ENCODE measurements around the gene CLCN2.

The CLCN2 gene

GRCh38 chr3:184381261-184382224, 20.1 kb upstream of the CLCN2 start:
- no peak for ATAC-seq
- TF ChIP-seq TOX (CRISPR knock-in tag; IDR thresholded peaks at IDR 0.05; ENCODE audit: borderline replicate concordance), result no peak
- no peak for TF ChIP-seq ZFP30 (CRISPR knock-in tag; IDR thresholded peaks at IDR 0.05)
- TF ChIP-seq, protein P1, sequence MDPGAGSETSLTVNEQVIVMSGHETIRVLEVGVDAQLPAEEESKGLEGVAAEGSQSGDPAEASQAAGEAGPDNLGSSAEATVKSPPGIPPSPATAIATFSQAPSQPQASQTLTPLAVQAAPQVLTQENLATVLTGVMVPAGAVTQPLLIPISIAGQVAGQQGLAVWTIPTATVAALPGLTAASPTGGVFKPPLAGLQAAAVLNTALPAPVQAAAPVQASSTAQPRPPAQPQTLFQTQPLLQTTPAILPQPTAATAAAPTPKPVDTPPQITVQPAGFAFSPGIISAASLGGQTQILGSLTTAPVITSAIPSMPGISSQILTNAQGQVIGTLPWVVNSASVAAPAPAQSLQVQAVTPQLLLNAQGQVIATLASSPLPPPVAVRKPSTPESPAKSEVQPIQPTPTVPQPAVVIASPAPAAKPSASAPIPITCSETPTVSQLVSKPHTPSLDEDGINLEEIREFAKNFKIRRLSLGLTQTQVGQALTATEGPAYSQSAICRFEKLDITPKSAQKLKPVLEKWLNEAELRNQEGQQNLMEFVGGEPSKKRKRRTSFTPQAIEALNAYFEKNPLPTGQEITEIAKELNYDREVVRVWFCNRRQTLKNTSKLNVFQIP (CRISPR knock-in tag; IDR thresholded peaks at IDR 0.05; ENCODE audit: borderline replicate concordance, low read depth), result no peak
- TF ChIP-seq ZNF70 (CRISPR knock-in tag; IDR thresholded peaks at IDR 0.05), result no peak

DNA sequence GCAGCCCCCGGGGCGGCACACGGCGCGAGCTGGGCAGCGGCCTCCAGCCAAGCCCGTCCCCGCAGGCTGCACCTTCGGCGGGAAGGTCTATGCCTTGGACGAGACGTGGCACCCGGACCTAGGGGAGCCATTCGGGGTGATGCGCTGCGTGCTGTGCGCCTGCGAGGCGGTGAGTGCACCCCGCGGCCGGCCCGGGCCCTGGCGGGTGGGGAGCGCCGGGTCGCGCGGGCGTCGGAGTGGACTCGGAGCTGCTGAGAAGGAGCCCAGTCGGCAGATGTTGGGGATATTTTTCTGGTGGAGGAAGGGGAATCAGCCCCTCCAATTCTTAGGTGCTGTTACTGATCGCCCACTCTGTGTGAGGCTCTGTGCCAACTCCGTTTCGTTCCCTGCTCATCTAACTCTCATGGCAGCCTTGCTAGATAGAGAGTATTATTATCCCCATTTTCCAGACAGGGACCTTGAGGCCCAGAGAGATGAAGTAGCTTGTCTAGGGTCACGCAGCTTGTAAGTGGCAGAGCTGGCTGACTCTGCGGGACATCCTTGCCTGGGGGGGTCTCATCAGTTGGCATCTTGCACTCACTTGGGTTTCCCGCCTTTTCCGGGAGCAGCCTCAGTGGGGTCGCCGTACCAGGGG, 19.3 kb upstream of the CLCN2 start:
- peak; percentile 7; the same call in 2 of the 3 replicates for ATAC-seq
- TF ChIP-seq TOX (CRISPR knock-in tag; IDR thresholded peaks at IDR 0.05; ENCODE audit: borderline replicate concordance) (no peak), GLIS3 (CRISPR knock-in tag; IDR thresholded peaks at IDR 0.05) (no peak), PPARA (CRISPR knock-in tag; IDR thresholded peaks at IDR 0.05; ENCODE audit: borderline replicate concordance) (no peak), ZFP30 (CRISPR knock-in tag; IDR thresholded peaks at IDR 0.05) (no peak)
- TF ChIP-seq, protein P2, sequence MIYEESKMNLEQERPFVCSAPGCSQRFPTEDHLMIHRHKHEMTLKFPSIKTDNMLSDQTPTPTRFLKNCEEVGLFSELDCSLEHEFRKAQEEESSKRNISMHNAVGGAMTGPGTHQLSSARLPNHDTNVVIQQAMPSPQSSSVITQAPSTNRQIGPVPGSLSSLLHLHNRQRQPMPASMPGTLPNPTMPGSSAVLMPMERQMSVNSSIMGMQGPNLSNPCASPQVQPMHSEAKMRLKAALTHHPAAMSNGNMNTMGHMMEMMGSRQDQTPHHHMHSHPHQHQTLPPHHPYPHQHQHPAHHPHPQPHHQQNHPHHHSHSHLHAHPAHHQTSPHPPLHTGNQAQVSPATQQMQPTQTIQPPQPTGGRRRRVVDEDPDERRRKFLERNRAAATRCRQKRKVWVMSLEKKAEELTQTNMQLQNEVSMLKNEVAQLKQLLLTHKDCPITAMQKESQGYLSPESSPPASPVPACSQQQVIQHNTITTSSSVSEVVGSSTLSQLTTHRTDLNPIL (CRISPR knock-in tag; IDR thresholded peaks at IDR 0.05; ENCODE audit: low read depth), result no peak
- TF ChIP-seq, protein P3, sequence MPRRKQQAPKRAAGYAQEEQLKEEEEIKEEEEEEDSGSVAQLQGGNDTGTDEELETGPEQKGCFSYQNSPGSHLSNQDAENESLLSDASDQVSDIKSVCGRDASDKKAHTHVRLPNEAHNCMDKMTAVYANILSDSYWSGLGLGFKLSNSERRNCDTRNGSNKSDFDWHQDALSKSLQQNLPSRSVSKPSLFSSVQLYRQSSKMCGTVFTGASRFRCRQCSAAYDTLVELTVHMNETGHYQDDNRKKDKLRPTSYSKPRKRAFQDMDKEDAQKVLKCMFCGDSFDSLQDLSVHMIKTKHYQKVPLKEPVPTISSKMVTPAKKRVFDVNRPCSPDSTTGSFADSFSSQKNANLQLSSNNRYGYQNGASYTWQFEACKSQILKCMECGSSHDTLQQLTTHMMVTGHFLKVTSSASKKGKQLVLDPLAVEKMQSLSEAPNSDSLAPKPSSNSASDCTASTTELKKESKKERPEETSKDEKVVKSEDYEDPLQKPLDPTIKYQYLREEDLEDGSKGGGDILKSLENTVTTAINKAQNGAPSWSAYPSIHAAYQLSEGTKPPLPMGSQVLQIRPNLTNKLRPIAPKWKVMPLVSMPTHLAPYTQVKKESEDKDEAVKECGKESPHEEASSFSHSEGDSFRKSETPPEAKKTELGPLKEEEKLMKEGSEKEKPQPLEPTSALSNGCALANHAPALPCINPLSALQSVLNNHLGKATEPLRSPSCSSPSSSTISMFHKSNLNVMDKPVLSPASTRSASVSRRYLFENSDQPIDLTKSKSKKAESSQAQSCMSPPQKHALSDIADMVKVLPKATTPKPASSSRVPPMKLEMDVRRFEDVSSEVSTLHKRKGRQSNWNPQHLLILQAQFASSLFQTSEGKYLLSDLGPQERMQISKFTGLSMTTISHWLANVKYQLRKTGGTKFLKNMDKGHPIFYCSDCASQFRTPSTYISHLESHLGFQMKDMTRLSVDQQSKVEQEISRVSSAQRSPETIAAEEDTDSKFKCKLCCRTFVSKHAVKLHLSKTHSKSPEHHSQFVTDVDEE (CRISPR knock-in tag; IDR thresholded peaks at IDR 0.05), result no peak

DNA sequence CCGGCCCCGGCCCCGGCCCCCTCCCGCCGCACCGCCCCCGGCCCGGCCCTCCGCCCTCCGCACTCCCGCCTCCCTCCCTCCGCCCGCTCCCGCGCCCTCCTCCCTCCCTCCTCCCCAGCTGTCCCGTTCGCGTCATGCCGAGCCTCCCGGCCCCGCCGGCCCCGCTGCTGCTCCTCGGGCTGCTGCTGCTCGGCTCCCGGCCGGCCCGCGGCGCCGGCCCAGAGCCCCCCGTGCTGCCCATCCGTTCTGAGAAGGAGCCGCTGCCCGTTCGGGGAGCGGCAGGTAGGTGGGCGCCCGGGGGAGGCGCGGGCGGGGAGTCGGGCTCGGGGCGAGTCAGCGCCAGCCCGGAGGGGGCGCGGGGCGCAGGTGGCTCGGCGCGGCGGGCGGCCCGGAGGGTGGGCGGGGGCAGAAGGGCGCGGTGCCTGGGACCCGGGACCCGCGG, 18.8 kb upstream of the CLCN2 start:
- peak; percentile 17; the same call in 1 of the 3 replicates for ATAC-seq
- TF ChIP-seq TCF4 (CRISPR knock-in tag; IDR thresholded peaks at IDR 0.05; ENCODE audit: borderline replicate concordance), result no peak
- no peak for TF ChIP-seq ZFP3 (CRISPR knock-in tag; IDR thresholded peaks at IDR 0.05)
- no peak for TF ChIP-seq ZNF8 (CRISPR knock-in tag; IDR thresholded peaks at IDR 0.05)
- TF ChIP-seq, protein P3 (CRISPR knock-in tag; IDR thresholded peaks at IDR 0.05), result no peak
- TF ChIP-seq ARNTL (CRISPR knock-in tag; IDR thresholded peaks at IDR 0.05; ENCODE audit: borderline replicate concordance, low read depth), result no peak
- no peak for TF ChIP-seq RARB (CRISPR knock-in tag; IDR thresholded peaks at IDR 0.05)
- no peak for TF ChIP-seq ZNF565 (CRISPR knock-in tag; conservative IDR thresholded peaks at IDR 0.05; ENCODE audit: low read depth)

DNA sequence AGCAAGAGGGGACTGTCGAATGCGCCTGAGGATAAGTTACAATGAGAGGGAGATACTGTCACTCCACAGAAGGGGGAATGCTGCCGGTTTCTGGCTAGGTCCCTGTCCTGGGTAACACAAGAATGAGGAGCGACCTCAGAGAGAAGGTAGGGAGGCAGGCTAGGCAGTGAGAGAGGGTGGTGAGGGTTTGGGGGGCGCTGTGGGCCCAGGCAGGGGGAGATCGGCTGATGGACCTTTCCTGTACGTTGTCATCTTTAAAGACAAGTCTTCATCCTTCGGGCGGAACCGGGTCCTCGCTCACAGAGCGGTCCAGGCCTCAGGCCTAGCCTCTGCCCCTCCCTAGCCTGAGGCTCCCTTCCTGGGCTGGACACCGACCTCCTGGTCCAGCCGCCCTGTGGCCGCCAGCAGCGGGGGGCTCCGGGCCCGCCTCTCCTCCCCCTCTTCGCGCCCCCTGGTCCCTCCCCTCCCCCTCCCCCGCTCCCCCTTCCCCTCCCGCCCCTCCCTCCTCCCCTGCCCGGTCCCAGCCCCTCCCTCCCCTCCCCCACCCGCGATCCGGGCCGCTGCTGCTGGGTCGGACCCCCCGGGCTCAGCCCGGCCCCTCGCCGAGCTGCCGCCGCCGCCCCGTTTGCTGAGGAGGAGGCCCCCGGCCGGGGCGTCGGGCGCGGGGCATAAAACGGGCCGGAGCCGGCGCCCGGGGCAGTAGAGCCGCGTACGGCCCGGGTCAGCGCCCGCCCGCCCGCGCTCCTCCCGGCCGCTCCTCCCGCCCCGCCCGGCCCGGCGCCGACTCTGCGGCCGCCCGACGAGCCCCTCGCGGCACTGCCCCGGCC, 18.2 kb upstream of the CLCN2 start, which contains the start of gene CHRD:
Gene CHRD, plus strand, starts transcription at position 697 of the 827 bp plus-strand sequence. CDS start 265 bp downstream, outside the sequence.
- TF ChIP-seq, protein P1 (CRISPR knock-in tag; IDR thresholded peaks at IDR 0.05; ENCODE audit: borderline replicate concordance, low read depth), result no peak
- TF ChIP-seq ISL1 (CRISPR knock-in tag; IDR thresholded peaks at IDR 0.05) (no peak), ARNTL (CRISPR knock-in tag; IDR thresholded peaks at IDR 0.05; ENCODE audit: borderline replicate concordance, low read depth) (no peak)
- ATAC-seq, result no peak
